H9 (cell line): ENCODE results near the gene CCDC180. TPM values are rescaled to one million over a fixed set of nuclear protein-coding genes. Genes with fewer than 3 reads are reported as not detected.

Experiments
- DNase-seq: peaks from one replicate; pipeline ENCODE4 v3.0.0-alpha.2; 2017
- H2AFZ ChIP-seq: one replicate; pipeline ENCODE4 v1.6.1; 2013; ENCODE audit warnings: mild to moderate bottlenecking, low read length, control low read depth, moderate library complexity
- H2AK5ac ChIP-seq: 2 replicates; pipeline ENCODE4 v1.6.1; 2013; ENCODE audit warnings: low read length, control low read depth, mixed read lengths; ENCODE audit not compliant: insufficient read length
- H2BK120ac ChIP-seq: one replicate; pipeline ENCODE4 v1.6.1; 2013; ENCODE audit warnings: low read depth, mild to moderate bottlenecking, low read length, control low read depth, inconsistent platforms; ENCODE audit not compliant: poor library complexity, severe bottlenecking
- H2BK12ac ChIP-seq: 2 replicates; pipeline ENCODE4 v1.6.1; 2013; ENCODE audit warnings: low read length, control low read depth, mixed read lengths, low read depth; ENCODE audit not compliant: insufficient read length
- H2BK15ac ChIP-seq: 2 replicates; pipeline ENCODE4 v1.6.1; 2013; ENCODE audit warnings: low read depth, low read length, control low read depth
- H2BK20ac ChIP-seq: one replicate; pipeline ENCODE4 v1.6.1; 2013; ENCODE audit warnings: low read depth, mild to moderate bottlenecking, low read length, control low read depth, inconsistent platforms; ENCODE audit not compliant: poor library complexity, severe bottlenecking
- H2BK5ac ChIP-seq: 2 replicates; pipeline ENCODE4 v1.6.1; 2013; ENCODE audit warnings: low read length, control low read depth, mixed read lengths; ENCODE audit not compliant: insufficient read length
- H3K14ac ChIP-seq: 2 replicates; pipeline ENCODE4 v1.6.1; 2013; ENCODE audit warnings: low read length, control low read depth; ENCODE audit not compliant: insufficient read depth
- H3K18ac ChIP-seq: 2 replicates; pipeline ENCODE4 v1.6.1; 2013; ENCODE audit warnings: low read depth, mild to moderate bottlenecking, mixed read lengths, low read length, control low read depth; ENCODE audit not compliant: insufficient read length
- H3K23ac ChIP-seq: 2 replicates; pipeline ENCODE4 v1.6.1; 2013; ENCODE audit warnings: low read length, control low read depth, mixed read lengths, low read depth; ENCODE audit not compliant: insufficient read length
- H3K23me2 ChIP-seq: 2 replicates; pipeline ENCODE4 v1.6.1; 2013; ENCODE audit warnings: low read depth, mild to moderate bottlenecking, mixed read lengths, low read length, control low read depth; ENCODE audit not compliant: insufficient read length, poor library complexity, severe bottlenecking
- H3K27ac ChIP-seq: 2 replicates; pipeline ENCODE4 v1.5.1; 2013; ENCODE audit warnings: low read length, control low read depth, mixed read lengths, low read depth; ENCODE audit not compliant: insufficient read length
- H3K27me3 ChIP-seq: 2 replicates; pipeline ENCODE4 v1.6.1; 2013; ENCODE audit warnings: low read length, control low read depth, inconsistent platforms; ENCODE audit not compliant: insufficient read depth
- H3K4ac ChIP-seq: 2 replicates; pipeline ENCODE4 v1.6.1; 2013; ENCODE audit warnings: low read depth, mild to moderate bottlenecking, control low read depth, inconsistent platforms, low read length, moderate library complexity
- H3K4me1 ChIP-seq: 2 replicates; pipeline ENCODE4 v1.6.1; 2013; ENCODE audit warnings: low read length, control low read depth, inconsistent platforms; ENCODE audit not compliant: insufficient read depth
- H3K4me2 ChIP-seq: 2 replicates; pipeline ENCODE4 v1.6.1; 2013; ENCODE audit warnings: low read length, control low read depth, mixed read lengths; ENCODE audit not compliant: insufficient read length, insufficient read depth
- H3K56ac ChIP-seq: 2 replicates; pipeline ENCODE4 v1.6.1; 2013; ENCODE audit warnings: low read depth, mild to moderate bottlenecking, mixed read lengths, low read length, control low read depth; ENCODE audit not compliant: insufficient read length
- H3K79me1 ChIP-seq: 2 replicates; pipeline ENCODE4 v1.6.1; 2013; ENCODE audit warnings: low read depth, mild to moderate bottlenecking, moderate library complexity, low read length, control low read depth, inconsistent platforms; ENCODE audit not compliant: insufficient read depth, poor library complexity, severe bottlenecking
- H3K79me2 ChIP-seq: 2 replicates; pipeline ENCODE4 v1.6.1; 2013; ENCODE audit warnings: low read length, control low read depth, inconsistent platforms; ENCODE audit not compliant: insufficient read depth
- H3K9ac ChIP-seq: 2 replicates; pipeline ENCODE4 v1.6.1; 2013; ENCODE audit warnings: low read length, control low read depth, mixed read lengths; ENCODE audit not compliant: insufficient read length; ENCODE audit errors: extremely low read depth
- H3K9me3 ChIP-seq: one replicate; pipeline ENCODE4 v1.6.1; 2013; ENCODE audit warnings: low read depth, low read length, inconsistent platforms; ENCODE audit not compliant: control insufficient read depth
- H3T11ph ChIP-seq: one replicate; pipeline ENCODE4 v1.6.1; 2013; ENCODE audit warnings: mild to moderate bottlenecking, low read length, control low read depth, inconsistent platforms
- H4K20me1 ChIP-seq: one replicate; pipeline ENCODE4 v1.6.1; 2013; ENCODE audit not compliant: control insufficient read depth, insufficient read length, insufficient read depth
- H4K5ac ChIP-seq: 2 replicates; pipeline ENCODE4 v1.6.1; 2013; ENCODE audit warnings: low read depth, mild to moderate bottlenecking, mixed read lengths, low read length, control low read depth; ENCODE audit not compliant: insufficient read length
- H4K8ac ChIP-seq: replicated peaks from 2 replicates; pipeline ENCODE4 v1.6.1; 2013; ENCODE audit warnings: low read length, control low read depth, mixed read lengths, low read depth; ENCODE audit not compliant: insufficient read length
- H4K91ac ChIP-seq: 2 replicates; pipeline ENCODE4 v1.6.1; 2013; ENCODE audit warnings: low read depth, mild to moderate bottlenecking, moderate library complexity, mixed read lengths, low read length, control low read depth; ENCODE audit not compliant: insufficient read length
- H3K27ac Mint-ChIP-seq, 3 experiments: 2 replicates in 2 of 3; 3 replicates in 1 of 3; pipeline ENCODE4 v1.8.0; 2020 to 2021; ENCODE audit warnings: mixed read lengths in 3 of 3, mild to moderate bottlenecking in 1 of 3, moderate library complexity in 1 of 3
- H3K27me3 Mint-ChIP-seq: 2 replicates; pipeline ENCODE4 v1.8.0; 2021; ENCODE audit warnings: low read depth, mild to moderate bottlenecking, moderate library complexity, mixed read lengths
- H3K36me3 Mint-ChIP-seq, 3 experiments: 2 replicates in 2 of 3; 3 replicates in 1 of 3; pipeline ENCODE4 v1.8.0; 2020 to 2021; ENCODE audit warnings: low read depth in 3 of 3, mixed read lengths in 3 of 3; ENCODE audit not compliant: insufficient read depth in 1 of 3
- H3K4me1 Mint-ChIP-seq, 2 experiments: 2 replicates each; pipeline ENCODE4 v1.8.0; 2020; ENCODE audit warnings: mixed read lengths in 2 of 2
- H3K4me3 Mint-ChIP-seq, 2 experiments: 2 replicates in 1 of 2; 3 replicates in 1 of 2; pipeline ENCODE4 v1.8.0; 2020 to 2021; ENCODE audit warnings: mild to moderate bottlenecking in 2 of 2, mixed read lengths in 2 of 2, moderate library complexity in 1 of 2
- H3K9me3 Mint-ChIP-seq, 2 experiments: 2 replicates in 1 of 2; 3 replicates in 1 of 2; pipeline ENCODE4 v1.8.0; 2020; ENCODE audit warnings: mild to moderate bottlenecking in 2 of 2, mixed read lengths in 2 of 2, moderate library complexity in 1 of 2
- WGBS: extraction: QIAGEN DNeasy Blood & Tissue Kit; methylation state at CpG from one replicate; pipeline ENCODE4 v1.1.7; 2013; ENCODE audit warnings: missing lambda C conversion rate, low lambda C conversion rate, mixed read lengths; ENCODE audit not compliant: insufficient read length; ENCODE audit errors: extremely low coverage; 5-methylcytosine and 5-hydroxymethylcytosine counted together
- total RNA-seq: library from RNA; stranded (reverse); gene quantifications from 2 replicates; pipeline ENCODE4 v1.2.1, GENCODE V29; 2021
- TF ChIP-seq, protein P1 (sequence below): fragments of 200-600 bp; sonication (generic); conservative IDR thresholded peaks from 3 replicates; pipeline ENCODE4 v1.8.0; 2021; ENCODE audit warnings: antibody characterized with exemption, mild to moderate bottlenecking

The CCDC180 gene
- total RNA-seq, 1 experiment from 2014 or later: 5.9 TPM

- Histone ChIP-seq H3K27ac (no peak overlapping the region), H3K18ac (no peak overlapping the region), H4K8ac (no peak overlapping the region), H3K23ac (no peak overlapping the region), H3K14ac (no peak overlapping the region), H3K9me3 (no peaks in the 10 kb centered on the region), H4K91ac (no peak overlapping the region), H3K79me1 (no peaks in the 10 kb centered on the region), H3K79me2 (no peaks in the 10 kb centered on the region), H3K9ac (no peak overlapping the region), H3K27me3 (no peaks in the 10 kb centered on the region; the same call in 1 of the 2 replicates), H3K56ac (no peak overlapping the region), H2BK20ac (no peak overlapping the region), H2BK5ac (no peak overlapping the region), H3K23me2 (no peaks in the 10 kb centered on the region), H2BK15ac (no peak overlapping the region), H3T11ph (no peak overlapping the region), H2AK5ac (no peak overlapping the region), H3K4me1 (no peaks in the 10 kb centered on the region), H2BK120ac (no peak overlapping the region), H2AFZ (no peak overlapping the region), H3K4me2 (no peak overlapping the region), H4K5ac (no peak overlapping the region), H3K4ac (no peak overlapping the region), H2BK12ac (no peak overlapping the region), H4K20me1 (no peaks in the 10 kb centered on the region)
- TF ChIP-seq, protein P1, sequence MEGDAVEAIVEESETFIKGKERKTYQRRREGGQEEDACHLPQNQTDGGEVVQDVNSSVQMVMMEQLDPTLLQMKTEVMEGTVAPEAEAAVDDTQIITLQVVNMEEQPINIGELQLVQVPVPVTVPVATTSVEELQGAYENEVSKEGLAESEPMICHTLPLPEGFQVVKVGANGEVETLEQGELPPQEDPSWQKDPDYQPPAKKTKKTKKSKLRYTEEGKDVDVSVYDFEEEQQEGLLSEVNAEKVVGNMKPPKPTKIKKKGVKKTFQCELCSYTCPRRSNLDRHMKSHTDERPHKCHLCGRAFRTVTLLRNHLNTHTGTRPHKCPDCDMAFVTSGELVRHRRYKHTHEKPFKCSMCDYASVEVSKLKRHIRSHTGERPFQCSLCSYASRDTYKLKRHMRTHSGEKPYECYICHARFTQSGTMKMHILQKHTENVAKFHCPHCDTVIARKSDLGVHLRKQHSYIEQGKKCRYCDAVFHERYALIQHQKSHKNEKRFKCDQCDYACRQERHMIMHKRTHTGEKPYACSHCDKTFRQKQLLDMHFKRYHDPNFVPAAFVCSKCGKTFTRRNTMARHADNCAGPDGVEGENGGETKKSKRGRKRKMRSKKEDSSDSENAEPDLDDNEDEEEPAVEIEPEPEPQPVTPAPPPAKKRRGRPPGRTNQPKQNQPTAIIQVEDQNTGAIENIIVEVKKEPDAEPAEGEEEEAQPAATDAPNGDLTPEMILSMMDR: no peak
- H3K4me1 Mint-ChIP-seq: no peaks in the 10 kb centered on the region
- H3K9me3 Mint-ChIP-seq: no peaks in the 10 kb centered on the region
- peaks cover 2% of the 10 kb centered on the region; the same call in 1 of the 2 replicates for H3K27me3 Mint-ChIP-seq
- H3K36me3 Mint-ChIP-seq: peaks cover 9 to 13% (median 12%) of the 10 kb centered on the region in 3 experiments; a peak in 5 of 7 replicates
- H3K4me3 Mint-ChIP-seq: no peak overlapping the region
- H3K27ac Mint-ChIP-seq: no peak overlapping the region
- no peak for DNase-seq
- WGBS: no CpG with 5 or more reads among the region's 5 CpGs
Measured at GRCh38 chr9:97357056-97357455, 49.6 kb downstream of the CCDC180 start.

Other genes with a start within 250 kb of the CCDC180 start
- 4.2 and 5.1 TPM in 2 replicates for gene TDRD7, start 104.4 kb downstream of the CCDC180 start, total RNA-seq
- gene TMOD1, start 194.0 kb downstream of the CCDC180 start, total RNA-seq: 0.72 and 0.98 TPM in 2 replicates